ENCODE data around the gene UBE2L3.
"Not testable (repeated sequence)": the region's sequence is repeated elsewhere in the genome, so short reads cannot be mapped to it uniquely, and the experiment has no call there.

The UBE2L3 gene

GRCh38 chr22:21567456-21568346 is at the start of gene UBE2L3:
Gene UBE2L3 (plus strand): TSS chr22:21567714. CDS start chr22:21567745, 31 bp downstream.
- in situ Hi-C loops (cut with HindIII; ENCODE audit: low sequenced_read_pairs), result no loop called here

- in situ Hi-C loops (cut with HindIII; ENCODE audit: low sequenced_read_pairs), result not testable (repeated sequence)
Observed at GRCh38 chr22:21526705-21527500, 40.6 kb upstream of the UBE2L3 start.

GRCh38 chr22:21531525-21531924 is 36.0 kb upstream of the UBE2L3 start:
- in situ Hi-C loops (cut with HindIII; ENCODE audit: low sequenced_read_pairs), result not testable (repeated sequence)

- in situ Hi-C loops (cut with HindIII; ENCODE audit: low sequenced_read_pairs), result not testable (repeated sequence)
Observed at GRCh38 chr22:21532863-21533648, 34.5 kb upstream of the UBE2L3 start.

GRCh38 chr22:21539862-21540261 is 27.7 kb upstream of the UBE2L3 start:
- in situ Hi-C loops (cut with HindIII; ENCODE audit: low sequenced_read_pairs), result not testable (repeated sequence)

GRCh38 chr22:21544432-21545322 is 22.8 kb upstream of the UBE2L3 start:
- in situ Hi-C loops (cut with HindIII; ENCODE audit: low sequenced_read_pairs), result not testable (repeated sequence)

- in situ Hi-C loops (cut with HindIII; ENCODE audit: low sequenced_read_pairs), result not testable (repeated sequence)
Observed at GRCh38 chr22:21549558-21549957, 18.0 kb upstream of the UBE2L3 start.

GRCh38 chr22:21550008-21550677 is 17.4 kb upstream of the UBE2L3 start:
- in situ Hi-C loops (cut with HindIII; ENCODE audit: low sequenced_read_pairs), result not testable (repeated sequence)

- in situ Hi-C loops (cut with HindIII; ENCODE audit: low sequenced_read_pairs), result not testable (repeated sequence)
Observed at GRCh38 chr22:21550678-21551047, 16.9 kb upstream of the UBE2L3 start.

GRCh38 chr22:21551361-21551760 is 16.2 kb upstream of the UBE2L3 start, which contains the start of gene RIMBP3C:
Gene RIMBP3C (minus strand): TSS chr22:21551461. CDS start chr22:21550976, 485 bp downstream.
- in situ Hi-C loops (cut with HindIII; ENCODE audit: low sequenced_read_pairs), result not testable (repeated sequence)

- in situ Hi-C loops (cut with HindIII; ENCODE audit: low sequenced_read_pairs), result not testable (repeated sequence)
Observed at GRCh38 chr22:21559345-21560125, 8.0 kb upstream of the UBE2L3 start.

GRCh38 chr22:21560657-21561056 is 6.9 kb upstream of the UBE2L3 start:
- in situ Hi-C loops (cut with HindIII; ENCODE audit: low sequenced_read_pairs), result not testable (repeated sequence)

- in situ Hi-C loops (cut with HindIII; ENCODE audit: low sequenced_read_pairs), result no loop called here
Observed at GRCh38 chr22:21563912-21564311, 3.6 kb upstream of the UBE2L3 start.

GRCh38 chr22:21564411-21564810 is 3.1 kb upstream of the UBE2L3 start:
- in situ Hi-C loops (cut with HindIII; ENCODE audit: low sequenced_read_pairs), result no loop called here

- in situ Hi-C loops (cut with HindIII; ENCODE audit: low sequenced_read_pairs), result no loop called here
Observed at GRCh38 chr22:21568347-21569075, 997 bp downstream of the UBE2L3 start.

GRCh38 chr22:21569076-21569427 is 1.5 kb downstream of the UBE2L3 start:
- in situ Hi-C loops (cut with HindIII; ENCODE audit: low sequenced_read_pairs), result not testable (repeated sequence)

GRCh38 chr22:21569459-21570170 is 2.1 kb downstream of the UBE2L3 start:
- in situ Hi-C loops (cut with HindIII; ENCODE audit: low sequenced_read_pairs), result no loop called here
